HG03521 (cell line): Measurements from ENCODE around the gene TMEM256.

Experiments used
- ATAC-seq: cut with Tn5 transposase; IDR thresholded peaks from one replicate; pipeline ENCODE4 v1.9.1; 2021; ENCODE audit warnings: mild to moderate bottlenecking, moderate library complexity; ENCODE audit not compliant: unreplicated experiment

Gene TMEM256

GRCh38 chr17:7403977-7404736 lies at the start of gene TMEM256:
TMEM256 (minus strand) TSS chr17:7404097; CDS start chr17:7404084, 13 bp downstream.
- peak; percentile 98 for ATAC-seq

- ATAC-seq: no peak
These were observed 44.6 kb upstream of the TMEM256 start for GRCh38 chr17:7448461-7448860.

- ATAC-seq: no peak
These were observed 41.7 kb upstream of the TMEM256 start for GRCh38 chr17:7445619-7445968.

GRCh38 chr17:7444682-7445618 lies 41.1 kb upstream of the TMEM256 start, which contains the start of gene CHRNB1:
CHRNB1 (plus strand) TSS chr17:7445061; CDS start chr17:7445128, 67 bp downstream.
- ATAC-seq: no peak

- ATAC-seq: no peak
These were observed 39.9 kb upstream of the TMEM256 start for GRCh38 chr17:7443499-7444485.

GRCh38 chr17:7442142-7442541 lies 38.2 kb upstream of the TMEM256 start:
- ATAC-seq: no peak

- ATAC-seq: no peak
These were observed 37.4 kb upstream of the TMEM256 start for GRCh38 chr17:7441266-7441665.

GRCh38 chr17:7440834-7441195 lies 36.9 kb upstream of the TMEM256 start:
- ATAC-seq: no peak

- no peak for ATAC-seq
These were observed 36.4 kb upstream of the TMEM256 start for GRCh38 chr17:7440113-7440833.

GRCh38 chr17:7439462-7440112 lies 35.7 kb upstream of the TMEM256 start, which contains the start of gene FGF11:
FGF11 (plus strand) TSS chr17:7439512; CDS start chr17:7439621, 109 bp downstream.
- no peak for ATAC-seq

- ATAC-seq: no peak
These were observed 35.0 kb upstream of the TMEM256 start for GRCh38 chr17:7438656-7439460.

- no peak for ATAC-seq
These were observed 34.2 kb upstream of the TMEM256 start for GRCh38 chr17:7437950-7438614.

- ATAC-seq: no peak
These were observed 33.5 kb upstream of the TMEM256 start for GRCh38 chr17:7437369-7437863.

- peak; percentile 35 for ATAC-seq
These were observed 32.9 kb upstream of the TMEM256 start for GRCh38 chr17:7436556-7437368.

- peak; percentile 9 for ATAC-seq
These were observed 32.0 kb upstream of the TMEM256 start for GRCh38 chr17:7435676-7436555.

- no peak for ATAC-seq
These were observed 28.4 kb upstream of the TMEM256 start for GRCh38 chr17:7432296-7432695.
